ENCODE measurements around the gene GGT1.
"Not testable (repeated sequence)": the region's sequence is repeated elsewhere in the genome, so short reads cannot be mapped to it uniquely, and the experiment has no call there.

Gene GGT1

GRCh38 chr22:24599958-24600715 lies 2.9 kb upstream of the GGT1 start:
- not testable (repeated sequence) for DNase-seq

- DNase-seq = peak; percentile 12
Measured at GRCh38 chr22:24601217-24602104, 1.5 kb upstream of the GGT1 start.

GRCh38 chr22:24602105-24602749 lies 766 bp upstream of the GGT1 start:
- not testable (repeated sequence) for DNase-seq

GRCh38 chr22:24603770-24604629 lies 1.0 kb downstream of the GGT1 start:
- DNase-seq = peak; percentile 19

GRCh38 chr22:24606340-24606739 lies 3.3 kb downstream of the GGT1 start:
- not testable (repeated sequence) for DNase-seq

- peak; percentile 67 for DNase-seq
Measured at GRCh38 chr22:24607429-24607983, 4.5 kb downstream of the GGT1 start.

- DNase-seq = not testable (repeated sequence)
Measured at GRCh38 chr22:24608327-24608726, 5.3 kb downstream of the GGT1 start.

- DNase-seq = not testable (repeated sequence)
Measured at GRCh38 chr22:24609888-24610287, 6.9 kb downstream of the GGT1 start.

- not testable (repeated sequence) for DNase-seq
Measured at GRCh38 chr22:24614794-24615193, 11.8 kb downstream of the GGT1 start.

GRCh38 chr22:24621244-24621643 lies 18.3 kb downstream of the GGT1 start:
- not testable (repeated sequence) for DNase-seq

GRCh38 chr22:24622596-24622995 lies 19.6 kb downstream of the GGT1 start:
- DNase-seq = not testable (repeated sequence)

GRCh38 chr22:24627911-24628310 lies 24.9 kb downstream of the GGT1 start:
- DNase-seq = not testable (repeated sequence)

- DNase-seq = not testable (repeated sequence)
Measured at GRCh38 chr22:24629069-24629468, 26.1 kb downstream of the GGT1 start.

GRCh38 chr22:24630812-24631427 lies 27.9 kb downstream of the GGT1 start:
- not testable (repeated sequence) for DNase-seq

GRCh38 chr22:24631430-24632122 lies 28.6 kb downstream of the GGT1 start:
- not testable (repeated sequence) for DNase-seq

- not testable (repeated sequence) for DNase-seq
Measured at GRCh38 chr22:24632642-24633041, 29.6 kb downstream of the GGT1 start.

- DNase-seq = not testable (repeated sequence)
Measured at GRCh38 chr22:24633231-24634023, 30.4 kb downstream of the GGT1 start.

GRCh38 chr22:24634776-24635389 lies 31.9 kb downstream of the GGT1 start:
- peak; percentile 22 for DNase-seq

GRCh38 chr22:24636513-24636912 lies 33.5 kb downstream of the GGT1 start:
- not testable (repeated sequence) for DNase-seq
